Mucosa of descending colon (tissue), 3 donors: ENCODE measurements around the gene CTPS1. TPM values are rescaled to one million over a fixed set of nuclear protein-coding genes. Genes with fewer than 3 reads are reported as not detected.

Source experiments
- ATAC-seq: fragments of 200-7000 bp; cut with Tn5 transposase; one replicate; pipeline ENCODE4 v1.9.1; 2020; ENCODE audit warnings: mild to moderate bottlenecking, moderate library complexity
- DNase-seq, 3 donors: peaks; one replicate each; pipeline ENCODE4 v3.0.0-alpha.2; 2020
- H3K36me3 ChIP-seq: fragments of 200-600 bp; one replicate; pipeline ENCODE4 v1.8.0; 2021; ENCODE audit warnings: low read depth, mild to moderate bottlenecking
- H3K4me1 ChIP-seq: fragments of 200-600 bp; one replicate; pipeline ENCODE4 v1.8.0; 2021; ENCODE audit warnings: low read depth, mild to moderate bottlenecking
- H3K4me3 ChIP-seq: fragments of 200-600 bp; one replicate; pipeline ENCODE4 v1.8.0; 2021; ENCODE audit warnings: mild to moderate bottlenecking
- H3K9me3 ChIP-seq: fragments of 200-600 bp; one replicate; pipeline ENCODE4 v1.8.0; 2021; ENCODE audit warnings: mild to moderate bottlenecking
- intact Hi-C, 2 donors: fragments of 100-400 bp; cut with DNase I in 1 of 2; cut with micrococcal nuclease in 1 of 2; formaldehyde crosslinking; loops; one replicate each; pipeline versions ENCODE4 v1.11.0 to v1.11.1; 2022; cut with DNase I, micrococcal nuclease
- total RNA-seq, 3 donors: library from RNA; stranded (reverse); fragmentation: NEBNext Ultra II Directional in 2 of 3; extraction: Animal tissue kit (Norgen Biotek cat#: 25700) in 2 of 3; gene quantifications; one replicate each; pipeline versions ENCODE4 v1.2.1 to v1.2.4, GENCODE V29; 2021 to 2023
- TF ChIP-seq, protein P1 (sequence below): fragments of 200-600 bp; IDR thresholded peaks from one replicate; pipeline ENCODE4 v1.8.0; 2022; ENCODE audit warnings: antibody characterized with exemption, mild to moderate bottlenecking
- donor health status: DM: no; HTN: no; CAD: no; lungs with moderate emphysema.
- donor health status: DM: no; HTN: no; CAD: no.
- donor health status: DM: no; HTN: yes; CAD: no.

Gene CTPS1
- total RNA-seq, 3 donors from 2014 or later: 6.5 to 49.1 (median 15.7) TPM

DNA sequence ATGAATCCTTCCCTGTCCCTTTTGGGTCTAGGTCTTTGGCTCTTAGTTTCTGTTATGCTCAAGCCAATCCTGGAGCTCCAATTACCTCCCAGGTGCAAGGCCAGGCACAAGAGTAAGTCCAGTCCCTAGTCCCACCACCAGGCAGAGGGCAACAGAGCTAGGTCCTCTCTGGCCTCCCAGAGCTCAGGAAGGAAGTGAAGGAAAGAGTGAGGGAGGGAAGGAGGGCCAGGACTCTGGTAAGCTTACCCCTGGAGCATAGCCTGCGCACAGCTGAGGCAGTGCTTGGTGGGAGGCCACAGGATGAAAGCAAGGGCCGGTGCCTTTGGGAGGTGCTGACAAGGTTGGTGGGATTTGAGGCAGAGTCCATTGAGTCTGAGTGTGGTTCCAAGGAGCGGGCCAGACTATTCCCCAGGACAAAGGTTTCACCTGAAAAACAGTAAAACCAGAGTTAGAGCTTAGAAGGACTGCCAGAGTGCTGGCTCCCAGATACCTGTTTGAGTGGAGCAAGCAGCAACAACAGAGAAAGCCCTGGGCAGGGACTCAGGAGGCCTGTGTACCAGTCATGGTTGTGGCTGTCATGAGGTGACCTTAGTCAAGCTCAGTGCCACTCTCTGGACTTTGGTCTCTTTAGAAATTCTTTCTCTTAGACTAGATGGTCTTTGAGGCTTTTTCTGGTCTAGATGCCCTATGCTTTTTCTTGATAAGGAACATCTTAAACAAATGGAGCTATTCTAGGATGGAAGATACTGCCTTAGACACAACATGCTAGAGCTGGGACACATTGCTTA, 57.8 kb downstream of the CTPS1 start:
- intact Hi-C loops: no loop called here
- H3K36me3 ChIP-seq: peaks cover 4% of the 10 kb centered on the region
- H3K4me1 ChIP-seq: no peaks in the 10 kb centered on the region
- TF ChIP-seq, protein P1, sequence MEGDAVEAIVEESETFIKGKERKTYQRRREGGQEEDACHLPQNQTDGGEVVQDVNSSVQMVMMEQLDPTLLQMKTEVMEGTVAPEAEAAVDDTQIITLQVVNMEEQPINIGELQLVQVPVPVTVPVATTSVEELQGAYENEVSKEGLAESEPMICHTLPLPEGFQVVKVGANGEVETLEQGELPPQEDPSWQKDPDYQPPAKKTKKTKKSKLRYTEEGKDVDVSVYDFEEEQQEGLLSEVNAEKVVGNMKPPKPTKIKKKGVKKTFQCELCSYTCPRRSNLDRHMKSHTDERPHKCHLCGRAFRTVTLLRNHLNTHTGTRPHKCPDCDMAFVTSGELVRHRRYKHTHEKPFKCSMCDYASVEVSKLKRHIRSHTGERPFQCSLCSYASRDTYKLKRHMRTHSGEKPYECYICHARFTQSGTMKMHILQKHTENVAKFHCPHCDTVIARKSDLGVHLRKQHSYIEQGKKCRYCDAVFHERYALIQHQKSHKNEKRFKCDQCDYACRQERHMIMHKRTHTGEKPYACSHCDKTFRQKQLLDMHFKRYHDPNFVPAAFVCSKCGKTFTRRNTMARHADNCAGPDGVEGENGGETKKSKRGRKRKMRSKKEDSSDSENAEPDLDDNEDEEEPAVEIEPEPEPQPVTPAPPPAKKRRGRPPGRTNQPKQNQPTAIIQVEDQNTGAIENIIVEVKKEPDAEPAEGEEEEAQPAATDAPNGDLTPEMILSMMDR: no peak
- no peak for ATAC-seq
- H3K4me3 ChIP-seq: no peak overlapping the region
- no peak for DNase-seq
- H3K9me3 ChIP-seq: no peaks in the 10 kb centered on the region

DNA sequence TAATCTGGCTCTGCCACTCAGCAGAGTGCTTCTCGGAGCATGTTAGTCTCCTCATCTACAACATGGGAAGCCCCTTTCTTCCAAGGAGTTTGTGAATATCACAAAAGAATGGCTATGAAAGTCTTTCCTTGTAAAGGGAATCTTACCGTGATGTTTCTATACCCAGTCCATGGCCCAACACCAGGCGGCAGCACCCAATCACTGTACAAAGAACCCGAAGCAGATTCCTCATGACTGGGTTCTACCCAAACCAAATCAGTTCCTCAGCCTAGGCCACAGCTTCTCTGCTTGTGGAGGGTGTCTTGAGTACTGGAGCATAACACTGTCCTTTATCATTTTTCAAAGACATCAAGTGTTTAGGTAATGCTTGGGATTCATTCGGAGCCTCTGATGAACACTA, 58.6 kb downstream of the CTPS1 start:
- DNase-seq (no peak), ATAC-seq (no peak)
- no peaks in the 10 kb centered on the region for H3K36me3 ChIP-seq
- intact Hi-C loops: no loop called here
- H3K9me3 ChIP-seq: no peaks in the 10 kb centered on the region
- TF ChIP-seq, protein P1: no peak
- no peak overlapping the region for H3K4me3 ChIP-seq
- H3K4me1 ChIP-seq: no peaks in the 10 kb centered on the region

DNA sequence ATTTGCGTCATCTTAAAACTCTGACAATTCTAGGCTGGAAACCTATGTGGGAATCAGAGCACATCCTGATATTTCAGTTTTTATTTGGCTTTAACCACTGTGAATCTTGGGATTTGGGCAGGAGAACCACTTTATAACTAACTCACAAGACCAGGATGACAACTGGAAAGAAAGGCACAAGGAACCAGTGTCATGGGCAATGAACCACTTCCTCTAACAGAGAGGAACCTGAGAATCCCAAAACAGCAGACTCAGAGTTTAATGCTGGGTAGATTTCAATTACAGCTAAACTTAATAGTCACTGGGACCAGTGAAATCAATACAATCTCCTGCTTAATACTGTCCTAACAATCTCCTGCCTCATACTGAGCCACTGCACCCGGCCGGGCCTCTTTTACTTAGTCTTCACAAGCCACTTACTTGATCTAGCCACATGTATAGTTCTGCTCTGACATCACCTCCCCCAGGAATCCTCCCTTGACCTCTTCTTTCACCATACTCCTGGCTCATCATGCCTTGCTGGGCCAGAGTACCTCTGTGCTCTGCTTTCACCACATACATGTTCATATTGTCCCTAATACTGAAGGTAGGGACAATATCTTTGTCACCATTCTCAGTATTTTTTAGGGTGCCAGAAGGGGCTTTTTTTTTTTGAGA, 62.2 kb downstream of the CTPS1 start:
- ATAC-seq: no peak
- Histone ChIP-seq H3K36me3 (no peaks in the 10 kb centered on the region), H3K9me3 (no peaks in the 10 kb centered on the region), H3K4me3 (no peak overlapping the region), H3K4me1 (peaks cover 14% of the 10 kb centered on the region)
- intact Hi-C loops: no loop called here
- no peak for DNase-seq
- TF ChIP-seq, protein P1: no peak

DNA sequence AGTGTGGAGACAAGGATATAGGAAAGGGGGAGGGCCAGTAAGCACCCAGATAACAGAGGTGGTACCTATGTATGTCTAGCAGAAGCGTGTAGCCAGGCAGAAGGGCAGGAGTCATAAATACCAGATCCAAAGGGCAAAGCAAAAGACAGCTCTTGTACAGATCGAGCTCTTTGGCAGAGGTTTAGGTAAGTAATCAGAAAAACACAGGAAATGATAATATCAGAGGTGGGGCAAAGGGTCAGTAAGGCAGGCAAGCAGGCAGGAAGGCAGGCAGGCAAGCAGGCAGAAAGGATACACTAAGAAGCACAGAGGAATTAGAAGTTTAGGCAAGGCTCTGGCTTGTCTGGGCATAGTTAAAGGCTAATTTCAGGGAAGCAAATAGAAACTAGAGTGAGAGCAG, 64.7 kb downstream of the CTPS1 start:
- H3K36me3 ChIP-seq: no peaks in the 10 kb centered on the region
- TF ChIP-seq, protein P1: no peak
- no peak overlapping the region for H3K4me3 ChIP-seq
- DNase-seq (peak in 2 of 3 donors; percentile 39), ATAC-seq (peak; percentile 62)
- H3K4me1 ChIP-seq: peaks cover 14% of the 10 kb centered on the region
- no peaks in the 10 kb centered on the region for H3K9me3 ChIP-seq
- intact Hi-C loops: no loop called here

- peak in 1 of 3 donors; percentile 64 for DNase-seq
- no peaks in the 10 kb centered on the region for H3K9me3 ChIP-seq
- no peak overlapping the region for H3K4me3 ChIP-seq
- H3K36me3 ChIP-seq: no peaks in the 10 kb centered on the region
- intact Hi-C loops: no loop called here
- TF ChIP-seq, protein P1: no peak
- H3K4me1 ChIP-seq: peaks cover 14% of the 10 kb centered on the region
- peak; percentile 78 for ATAC-seq
Observed at GRCh38 chr1:41045740-41046139, 66.2 kb downstream of the CTPS1 start.
